Adrenal gland (tissue), 12 donors: ENCODE data around the gene MTMR6. TPM values are rescaled to one million over a fixed set of nuclear protein-coding genes. Genes with fewer than 3 reads are reported as not detected.
A peak's percentile ranks its signal among the peaks of the same experiment; 100 is the strongest.

Source experiments
- DNase-seq, 7 donors: peaks; one replicate each; pipeline ENCODE4 v3.0.0-alpha.2; 2019 to 2020
- H3K27ac ChIP-seq, 5 donors: fragments of 200-600 bp; sonication (generic) in 4 of 5; 1 replicate in 3 of 5; 2 replicates in 2 of 5; pipeline versions ENCODE4 v1.5.1 to v1.8.0; 2016 to 2020; ENCODE audit warnings: mild to moderate bottlenecking in 1 of 5
- H3K27me3 ChIP-seq: fragments of 200-600 bp; 2 replicates; pipeline ENCODE4 v1.8.0; 2021
- H3K36me3 ChIP-seq, 2 donors: fragments of 200-600 bp; replicated peaks in 1 of 2; 1 replicate in 1 of 2; 2 replicates in 1 of 2; pipeline versions ENCODE4 v1.5.1 to v1.8.0; 2018 to 2022
- H3K4me1 ChIP-seq, 2 donors: fragments of 200-600 bp; replicated peaks in 1 of 2; 1 replicate in 1 of 2; 2 replicates in 1 of 2; pipeline versions ENCODE4 v1.5.1 to v1.8.0; 2018 to 2021
- H3K4me3 ChIP-seq, 4 donors: fragments of 200-600 bp; sonication (generic) in 3 of 4; one replicate each; pipeline ENCODE4 v1.5.1; 2016 to 2018
- H3K9me3 ChIP-seq, 3 donors: fragments of 200-600 bp; sonication (generic) in 1 of 3; replicated peaks in 1 of 3; 1 replicate in 2 of 3; 2 replicates in 1 of 3; pipeline versions ENCODE4 v1.5.1 to v1.8.0; 2016 to 2021
- CTCF ChIP-seq, 6 experiments: fragments of 450-650 bp in 4 of 6; fragments of 200-600 bp in 2 of 6; sonication (generic) in 1 of 6; IDR thresholded peaks; 1 replicate in 5 of 6; 2 replicates in 1 of 6; pipeline versions ENCODE4 v1.5.1 to v1.8.0; 2016 to 2021; ENCODE audit warnings: antibody characterized with exemption in 6 of 6, mild to moderate bottlenecking in 2 of 6, moderate library complexity in 1 of 6
- POLR2A ChIP-seq, 2 donors: fragments of 450-650 bp; IDR thresholded peaks; one replicate each; pipeline ENCODE4 v1.6.1; 2017; ENCODE audit warnings: antibody characterized with exemption in 2 of 2, mild to moderate bottlenecking in 2 of 2, moderate library complexity in 1 of 2
- WGBS, 4 donors: extraction: QIAGEN DNeasy Blood & Tissue Kit in 2 of 4; methylation state at CpG; one replicate each; pipeline versions ENCODE4 v1.1.5 to v1.1.7; 2013 to 2017; 5-methylcytosine and 5-hydroxymethylcytosine counted together
- intact Hi-C, 2 donors: fragments of 100-400 bp; cut with DNase I; formaldehyde crosslinking; loops; one replicate each; pipeline versions ENCODE4 v1.14.1 to v1.15.0; 2022 to 2023
- polyA plus RNA-seq, 3 donors: library from polyadenylated mRNA; stranded (reverse); fragments of 200-250 nt in 2 of 3; fragments of 350-450 nt in 1 of 3; fragmentation: Illumina TruSeq in 1 of 3; extraction: RNeasy Lipid Tissue Mini Kit (QIAGEN cat#74804) in 1 of 3; gene quantifications; one replicate each; pipeline ENCODE4 v1.2.3, GENCODE V29; 2013 to 2014
- total RNA-seq, 9 donors: library from RNA; depleted of rRNA in 4 of 9; stranded (reverse); fragments of >200 nt in 4 of 9; fragments of 120-200 nt in 1 of 9; fragmentation: NEBNext Ultra II Directional in 1 of 9; extraction: Animal tissue kit (Norgen Biotek cat#: 25700) in 1 of 9; gene quantifications; one replicate each; pipeline versions ENCODE4 v1.1.0 to v1.2.4, GENCODE V29; 2013 to 2023
- donor health status: healthy with polysubstance abuse.
- donor health status: Bipolar disorder and iron deficiency.
- donor health status: DM: yes; HTN: yes; CAD: no.
- donor health status: DM: no; HTN: no; CAD: no.
- donor health status: DM: no; HTN: no; CAD: no.
- donor health status: DM: yes; HTN: yes; CAD: no.

Gene MTMR6
- total and polyA plus RNA-seq, 12 donors, result 6.0 to 57.2 (median 36.1) TPM

- H3K4me1 ChIP-seq, result peaks cover 3 to 4% of the 10 kb centered on the region in 2 donors
- WGBS, 4 donors, result 86 to 96% (median 90%) methylated on average over 1 of the region's 1 CpG
- no peaks in the 10 kb centered on the region for H3K36me3 ChIP-seq
- DNase-seq, result no peak
- H3K27ac ChIP-seq, result no peak overlapping the region
- no peak overlapping the region for H3K4me3 ChIP-seq
- no peak for TF ChIP-seq CTCF (IDR thresholded peaks at IDR 0.05)
- TF ChIP-seq POLR2A (IDR thresholded peaks at IDR 0.05), result no peak
- no peaks in the 10 kb centered on the region for H3K27me3 ChIP-seq
- H3K9me3 ChIP-seq, result no peaks in the 10 kb centered on the region
- intact Hi-C loops, result loop anchor here in 1 of 2 donors (5.0 to 10.0 kb wide), 2 partner anchors 51 to 143 kb away; partner anchors contain the start of gene MTMR6
Measured at GRCh38 chr13:25233861-25234260, 53.4 kb downstream of the MTMR6 start.

- no peak overlapping the region for H3K27ac ChIP-seq
- TF ChIP-seq POLR2A (IDR thresholded peaks at IDR 0.05), result no peak
- TF ChIP-seq CTCF (IDR thresholded peaks at IDR 0.05), result peak; percentile 53 to 76 (median 68)
- 11 to 30% (median 14%) methylated on average over 2 of the region's 2 CpGs for WGBS, 4 donors
- no peak overlapping the region for H3K4me3 ChIP-seq
- peak in 1 of 7 donors; percentile 8 for DNase-seq
- intact Hi-C loops, result loop anchor here in 1 of 2 donors (5.0 to 10.0 kb wide), 2 partner anchors 52 to 144 kb away; partner anchors contain the start of gene MTMR6
- H3K27me3 ChIP-seq, result no peaks in the 10 kb centered on the region
- H3K9me3 ChIP-seq, result no peaks in the 10 kb centered on the region
- peaks cover 3 to 4% of the 10 kb centered on the region in 2 donors for H3K4me1 ChIP-seq
- no peaks in the 10 kb centered on the region for H3K36me3 ChIP-seq
Measured at GRCh38 chr13:25232937-25233515, 54.3 kb downstream of the MTMR6 start.

GRCh38 chr13:25231517-25231916 lies 55.8 kb downstream of the MTMR6 start:
- H3K4me3 ChIP-seq, result no peak overlapping the region
- H3K9me3 ChIP-seq, result no peaks in the 10 kb centered on the region
- intact Hi-C loops, result loop anchor here in 1 of 2 donors (5.0 to 10.0 kb wide), 2 partner anchors 53 to 146 kb away; partner anchors contain the start of gene MTMR6
- no peaks in the 10 kb centered on the region for H3K27me3 ChIP-seq
- H3K27ac ChIP-seq, result no peak overlapping the region
- H3K36me3 ChIP-seq, result no peaks in the 10 kb centered on the region
- DNase-seq, result no peak
- TF ChIP-seq POLR2A (IDR thresholded peaks at IDR 0.05) (no peak), CTCF (IDR thresholded peaks at IDR 0.05) (no peak)
- 40 to 47% (median 45%) methylated on average over 4 to 5 of the region's 5 CpGs for WGBS, 4 donors
- H3K4me1 ChIP-seq, result peaks cover 3 to 4% of the 10 kb centered on the region in 2 donors

GRCh38 chr13:25227690-25228089 lies 59.6 kb downstream of the MTMR6 start:
- TF ChIP-seq POLR2A (IDR thresholded peaks at IDR 0.05), result no peak
- TF ChIP-seq CTCF (IDR thresholded peaks at IDR 0.05), result no peak
- H3K4me3 ChIP-seq, result no peak overlapping the region
- 87 to 89% (median 88%) methylated on average over 15 of the region's 15 CpGs for WGBS, 4 donors
- DNase-seq, result peak in 1 of 7 donors; percentile 4
- no peaks in the 10 kb centered on the region for H3K4me1 ChIP-seq
- no peaks in the 10 kb centered on the region for H3K27me3 ChIP-seq
- no peaks in the 10 kb centered on the region for H3K9me3 ChIP-seq
- intact Hi-C loops, result no loop called here
- no peaks in the 10 kb centered on the region for H3K36me3 ChIP-seq
- no peak overlapping the region for H3K27ac ChIP-seq
